Activated CD8-positive, alpha-beta T cell treated with anti-CD3 and anti-CD28 coated beads, Interleukin-2, amount 10 ng/mL, durations not matched to agents 7 days and 5 days (primary cell): ENCODE data around the gene ZFP1. TPM values are rescaled to one million over a fixed set of nuclear protein-coding genes. Genes with fewer than 3 reads are reported as not detected.

Experiments used
- ATAC-seq: fragments of 150-1000 bp; cut with Tn5 transposase; one replicate; pipeline ENCODE4 v1.10.0; 2021; ENCODE audit warnings: moderate library complexity
- CTCF ChIA-PET: fragments of 350-600 bp; sonication (Branson Sonifier 250); formaldehyde crosslinking; loops from one replicate; lab custom pipeline; 2021; ENCODE audit warnings: antibody characterized with exemption; lab: Charles Lee
- POLR2A ChIA-PET: fragments of 350-600 bp; sonication (Branson Sonifier 250); formaldehyde crosslinking; loops from one replicate; lab custom pipeline; 2021; ENCODE audit warnings: antibody characterized with exemption; lab: Charles Lee
- DNase-seq: peaks from one replicate; pipeline ENCODE4 v3.0.0-alpha.2; 2020
- H3K27ac Mint-ChIP-seq: one replicate; pipeline ENCODE4 v1.8.0; 2021; ENCODE audit warnings: mild to moderate bottlenecking, mixed read lengths
- H3K27me3 Mint-ChIP-seq: one replicate; pipeline ENCODE4 v1.8.0; 2021; ENCODE audit warnings: low read depth, mixed read lengths
- H3K36me3 Mint-ChIP-seq: one replicate; pipeline ENCODE4 v1.8.0; 2021; ENCODE audit warnings: low read depth, mixed read lengths
- H3K4me1 Mint-ChIP-seq: one replicate; pipeline ENCODE4 v1.8.0; 2021; ENCODE audit warnings: low read depth, mixed read lengths
- H3K4me3 Mint-ChIP-seq: one replicate; pipeline ENCODE4 v1.8.0; 2021; ENCODE audit warnings: mild to moderate bottlenecking, mixed read lengths
- H3K9me3 Mint-ChIP-seq: one replicate; pipeline ENCODE4 v1.8.0; 2022; ENCODE audit warnings: mixed read lengths; ENCODE audit not compliant: insufficient read depth
- total RNA-seq, 2 experiments: library from RNA; stranded (reverse); gene quantifications; one replicate each; pipeline ENCODE4 v1.2.3, GENCODE V29; 2021

Gene ZFP1
- 10 to 100 TPM; 18.3 to 19.5 TPM for total RNA-seq

- ATAC-seq (peak; percentile 91), DNase-seq (peak; percentile 96)
- peak within 1 kb of the TSS; percentile 86 for H3K4me3 Mint-ChIP-seq
- POLR2A ChIA-PET, result no interaction called here
- H3K27me3 Mint-ChIP-seq, result no peaks in the 10 kb centered on the region
- H3K27ac Mint-ChIP-seq, result peak within 1 kb of the TSS; percentile 86
- H3K9me3 Mint-ChIP-seq, result peaks cover 31% of the 10 kb centered on the region
- H3K36me3 Mint-ChIP-seq, result peaks cover 38% of the 10 kb centered on the region
- peaks cover 29% of the 10 kb centered on the region for H3K4me1 Mint-ChIP-seq
- CTCF ChIA-PET, result interaction anchor here (1.2 to 1.7 kb wide), 3 partner anchors 38 to 150 kb away, joined by 4 to 5 read pairs (median 4); no protein-coding TSS in a partner anchor
Measured at GRCh38 chr16:75148311-75149195, at the start of gene ZFP1. Gene ZFP1, plus strand, starts transcription at chr16:75148524. Its CDS starts 4,428 bp downstream, at chr16:75152952.

- no peak for ATAC-seq
- CTCF ChIA-PET, result interaction anchor here (0.7 to 7.3 kb wide), 11 partner anchors 8 to 366 kb away, joined by 3 to 87 read pairs (median 6); partner anchors contain the start of genes TMEM170A, WDR59 and ZNRF1
- peaks cover 41% of the 10 kb centered on the region for H3K4me1 Mint-ChIP-seq
- H3K27me3 Mint-ChIP-seq, result no peaks in the 10 kb centered on the region
- no peaks in the 10 kb centered on the region for H3K36me3 Mint-ChIP-seq
- DNase-seq, result no peak
- POLR2A ChIA-PET, result interaction anchor here (1.2 to 2.5 kb wide), 5 partner anchors 10 to 27 kb away, joined by 3 to 11 read pairs (median 6); no protein-coding TSS in a partner anchor
- no peaks in the 10 kb centered on the region for H3K9me3 Mint-ChIP-seq
- peak overlapping the region; percentile 91 for H3K27ac Mint-ChIP-seq
- H3K4me3 Mint-ChIP-seq, result peak overlapping the region; percentile 45
Measured at GRCh38 chr16:75099075-75099667, 49.2 kb upstream of the ZFP1 start.

- no peaks in the 10 kb centered on the region for H3K9me3 Mint-ChIP-seq
Measured at GRCh38 chr16:75099738-75100602, 48.4 kb upstream of the ZFP1 start.

GRCh38 chr16:75100603-75100990 lies 47.7 kb upstream of the ZFP1 start:
- ATAC-seq (no peak), DNase-seq (no peak)
- Mint-ChIP-seq H3K4me3 (no peak overlapping the region), H3K4me1 (peaks cover 53% of the 10 kb centered on the region), H3K9me3 (no peaks in the 10 kb centered on the region), H3K36me3 (no peaks in the 10 kb centered on the region), H3K27me3 (no peaks in the 10 kb centered on the region), H3K27ac (peak overlapping the region; percentile 91)
- ChIA-PET CTCF (interaction anchor here (0.7 to 7.3 kb wide), 5 partner anchors 9 to 143 kb away, joined by 3 to 87 read pairs (median 11); partner anchors contain the start of gene ZNRF1), POLR2A (interaction anchor here (2.5 kb wide), 1 partner anchor 8 kb away, joined by 11 read pairs; no protein-coding TSS in a partner anchor)

More at GRCh38 chr16:75099738-75100602, 48.4 kb upstream of the ZFP1 start:
- ChIA-PET POLR2A (interaction anchor here (1.2 to 2.5 kb wide), 5 partner anchors 9 to 28 kb away, joined by 3 to 11 read pairs (median 6); no protein-coding TSS in a partner anchor), CTCF (interaction anchor here (0.7 to 7.3 kb wide), 11 partner anchors 9 to 143 kb away, joined by 3 to 87 read pairs (median 6); partner anchors contain the start of genes WDR59 and ZNRF1)
- H3K27me3 Mint-ChIP-seq, result no peaks in the 10 kb centered on the region
- peak overlapping the region; percentile 45 for H3K4me3 Mint-ChIP-seq
- peaks cover 46% of the 10 kb centered on the region for H3K4me1 Mint-ChIP-seq
- peak overlapping the region; percentile 91 for H3K27ac Mint-ChIP-seq
- no peaks in the 10 kb centered on the region for H3K36me3 Mint-ChIP-seq
- peak; percentile 72 for DNase-seq
- peak; percentile 71 for ATAC-seq

- Mint-ChIP-seq H3K36me3 (no peaks in the 10 kb centered on the region), H3K4me1 (peaks cover 60% of the 10 kb centered on the region), H3K27ac (no peak overlapping the region), H3K4me3 (no peak overlapping the region), H3K9me3 (no peaks in the 10 kb centered on the region), H3K27me3 (no peaks in the 10 kb centered on the region)
- POLR2A ChIA-PET, result interaction anchor here (1.2 kb wide), 1 partner anchor 26 kb away, joined by 3 read pairs; no protein-coding TSS in a partner anchor
- DNase-seq (no peak), ATAC-seq (no peak)
- CTCF ChIA-PET, result interaction anchor here (1.2 to 7.3 kb wide), 4 partner anchors 8 to 29 kb away, joined by 3 to 87 read pairs (median 4); no protein-coding TSS in a partner anchor
Measured at GRCh38 chr16:75101635-75102034, 46.7 kb upstream of the ZFP1 start.

GRCh38 chr16:75102595-75102994 lies 45.7 kb upstream of the ZFP1 start:
- Mint-ChIP-seq H3K27ac (peak overlapping the region; percentile 5), H3K4me1 (peaks cover 68% of the 10 kb centered on the region), H3K27me3 (no peaks in the 10 kb centered on the region), H3K4me3 (no peak overlapping the region), H3K9me3 (no peaks in the 10 kb centered on the region), H3K36me3 (no peaks in the 10 kb centered on the region)
- ChIA-PET CTCF (interaction anchor here (1.4 to 7.3 kb wide), 2 partner anchors 7 to 30 kb away, joined by 3 to 87 read pairs; no protein-coding TSS in a partner anchor), POLR2A (interaction anchor here (1.2 kb wide), 1 partner anchor 27 kb away, joined by 3 read pairs; no protein-coding TSS in a partner anchor)
- DNase-seq, result no peak
- no peak for ATAC-seq

- Mint-ChIP-seq H3K4me1 (peaks cover 65% of the 10 kb centered on the region), H3K36me3 (no peaks in the 10 kb centered on the region), H3K4me3 (no peak overlapping the region), H3K9me3 (no peaks in the 10 kb centered on the region), H3K27ac (no peak overlapping the region), H3K27me3 (no peaks in the 10 kb centered on the region)
- ChIA-PET CTCF (interaction anchor here (9.7 kb wide), 1 partner anchor 108 kb away, joined by 205 read pairs; the partner anchor contains the start of gene ZNRF1), POLR2A (no interaction called here)
- DNase-seq (no peak), ATAC-seq (no peak)
Measured at GRCh38 chr16:75103994-75104393, 44.3 kb upstream of the ZFP1 start.

- Mint-ChIP-seq H3K9me3 (no peaks in the 10 kb centered on the region), H3K27ac (no peak overlapping the region), H3K36me3 (no peaks in the 10 kb centered on the region), H3K4me1 (peaks cover 65% of the 10 kb centered on the region), H3K27me3 (no peaks in the 10 kb centered on the region), H3K4me3 (no peak overlapping the region)
- DNase-seq (no peak), ATAC-seq (no peak)
- ChIA-PET POLR2A (no interaction called here), CTCF (interaction anchor here (0.9 to 9.7 kb wide), 3 partner anchors 38 to 109 kb away, joined by 3 to 205 read pairs (median 4); partner anchors contain the start of gene ZNRF1)
Measured at GRCh38 chr16:75104836-75105235, 43.5 kb upstream of the ZFP1 start.

- POLR2A ChIA-PET, result interaction anchor here (0.8 to 1.1 kb wide), 2 partner anchors 31 to 119 kb away, joined by 3 read pairs; no protein-coding TSS in a partner anchor
- CTCF ChIA-PET, result interaction anchor here (0.9 to 9.7 kb wide), 4 partner anchors 31 to 110 kb away, joined by 3 to 205 read pairs (median 4); partner anchors contain the start of gene ZNRF1
- no peak for ATAC-seq
- H3K4me3 Mint-ChIP-seq, result no peak overlapping the region
- H3K9me3 Mint-ChIP-seq, result no peaks in the 10 kb centered on the region
- no peaks in the 10 kb centered on the region for H3K36me3 Mint-ChIP-seq
- DNase-seq, result no peak
- peak overlapping the region; percentile 66 for H3K27ac Mint-ChIP-seq
- no peaks in the 10 kb centered on the region for H3K27me3 Mint-ChIP-seq
- peaks cover 65% of the 10 kb centered on the region for H3K4me1 Mint-ChIP-seq
Measured at GRCh38 chr16:75105306-75106061, 42.8 kb upstream of the ZFP1 start.
